ENCODE results near the gene ACIN1. TPM values are rescaled to one million over a fixed set of nuclear protein-coding genes. Genes with fewer than 3 reads are reported as not detected.

Gene ACIN1
- total and polyA plus RNA-seq, 10 of the 15 experiments (the other 5 are each of a cell fraction or from before 2014, with no cell fraction given): 4.3 to 148 (median 93.4) TPM

- CTCF ChIA-PET: interaction anchor here (0.6 to 5.8 kb wide), 5 partner anchors 11 to 176 kb away, joined by 3 to 28 read pairs (median 6); no protein-coding TSS in a partner anchor
- Histone ChIP-seq H3K4me2 (ENCODE audit: control insufficient read depth, insufficient read depth) (no peak overlapping the region), H4K20me1 (ENCODE audit: control insufficient read depth, insufficient read depth) (0 out of 2 replicates have a peak, but pooled peaks cover 1% of the 10 kb centered on the region), H3K4me3 (no peak overlapping the region), H3K36me3 (ENCODE audit: control insufficient read depth in 2 of 2, insufficient read depth in 2 of 2, low read length in 1 of 2) (peaks cover 0 to 8% of the 10 kb centered on the region in 2 experiments; a peak in 1 of 4 replicates), H3K9ac (ENCODE audit: control insufficient read depth, insufficient read depth, low read length) (no peak overlapping the region), H3K79me2 (ENCODE audit: control insufficient read depth, insufficient read depth, low read length) (peaks cover 31% of the 10 kb centered on the region), H2AFZ (ENCODE audit: control insufficient read depth, low read depth, low read length) (no peak overlapping the region), H3K9me3 (replicated peaks; ENCODE audit: control insufficient read depth, insufficient read depth, low read length) (no peaks in the 10 kb centered on the region), H3K4me1 (ENCODE audit: control insufficient read depth, insufficient read depth, low read length) (0 out of 2 replicates have a peak, but pooled peaks cover 3% of the 10 kb centered on the region), H3K27ac (ENCODE audit: control insufficient read depth, insufficient read depth) (no peak overlapping the region), H3K27me3 (replicated peaks in 1 of 2; ENCODE audit: control insufficient read depth in 2 of 2, insufficient read depth in 2 of 2, low read length in 1 of 2) (no peaks in the 10 kb centered on the region)
- POLR2A ChIA-PET: interaction anchor here (0.9 kb wide), 1 partner anchor 222 kb away, joined by 3 read pairs; the partner anchor contains the start of gene PABPN1
- no TSS peak for BruUV-seq (replicated peaks)
- in situ Hi-C loops (cut with MboI) (no loop called here), intact Hi-C loops (cut with micrococcal nuclease; ENCODE audit: unreplicated experiment) (no loop called here)
- no peak for FAIRE-seq
- DNase-seq (ENCODE audit: low read depth, low spot score): no peak
- no peak for TF ChIP-seq ZBTB4 (CRISPR knock-in tag; IDR thresholded peaks at IDR 0.05)
- TF ChIP-seq GATAD2B (conservative IDR thresholded peaks at IDR 0.05; ENCODE audit: low read depth): no peak
- no peak for TF ChIP-seq NFXL1 (IDR thresholded peaks at IDR 0.05; ENCODE audit: borderline replicate concordance)
- TF ChIP-seq CREB1 (IDR thresholded peaks at IDR 0.05; ENCODE audit: low read depth): no peak
- TF ChIP-seq KLF5 (IDR thresholded peaks at IDR 0.05; ENCODE audit: partially characterized antibody): no peak
- RAD21 ChIA-PET (ENCODE audit: unreplicated experiment): no interaction called here
- over 99% methylated on average over 8 of the region's 10 CpGs for WGBS (ENCODE audit: insufficient coverage, insufficient replicate concordance, low lambda C conversion rate, missing lambda C conversion rate)
- ATAC-seq: no peak
- SMC1A ChIA-PET (ENCODE audit: uncharacterized antibody, unreplicated experiment): interaction anchor here (1.4 kb wide), 1 partner anchor 9 kb away, joined by 3 read pairs; no protein-coding TSS in a partner anchor
These were observed 4.4 kb upstream of the ACIN1 start for GRCh38 chr14:23099212-23099861.

Measured in GM12878 (cell line).